Right lobe of liver (tissue), 4 donors: ENCODE results near the gene MPHOSPH9.

ENCODE experiments used
- CTCF ChIP-seq, 4 donors: fragments of 200-600 bp in 3 of 4; fragments of 450-650 bp in 1 of 4; IDR thresholded peaks; one replicate each; pipeline versions ENCODE4 v1.5.1 to v1.8.0; 2016 to 2022; ENCODE audit warnings: antibody characterized with exemption in 4 of 4, mild to moderate bottlenecking in 2 of 4
- POLR2A ChIP-seq: fragments of 450-650 bp; IDR thresholded peaks from one replicate; pipeline ENCODE4 v1.6.1; 2017; ENCODE audit warnings: antibody characterized with exemption, mild to moderate bottlenecking
- donor health status: DM: no; HTN: no; CAD: no.
- donor health status: DM: no; HTN: no; CAD: no.
- donor health status: DM: no; HTN: yes; CAD: no.

DNA sequence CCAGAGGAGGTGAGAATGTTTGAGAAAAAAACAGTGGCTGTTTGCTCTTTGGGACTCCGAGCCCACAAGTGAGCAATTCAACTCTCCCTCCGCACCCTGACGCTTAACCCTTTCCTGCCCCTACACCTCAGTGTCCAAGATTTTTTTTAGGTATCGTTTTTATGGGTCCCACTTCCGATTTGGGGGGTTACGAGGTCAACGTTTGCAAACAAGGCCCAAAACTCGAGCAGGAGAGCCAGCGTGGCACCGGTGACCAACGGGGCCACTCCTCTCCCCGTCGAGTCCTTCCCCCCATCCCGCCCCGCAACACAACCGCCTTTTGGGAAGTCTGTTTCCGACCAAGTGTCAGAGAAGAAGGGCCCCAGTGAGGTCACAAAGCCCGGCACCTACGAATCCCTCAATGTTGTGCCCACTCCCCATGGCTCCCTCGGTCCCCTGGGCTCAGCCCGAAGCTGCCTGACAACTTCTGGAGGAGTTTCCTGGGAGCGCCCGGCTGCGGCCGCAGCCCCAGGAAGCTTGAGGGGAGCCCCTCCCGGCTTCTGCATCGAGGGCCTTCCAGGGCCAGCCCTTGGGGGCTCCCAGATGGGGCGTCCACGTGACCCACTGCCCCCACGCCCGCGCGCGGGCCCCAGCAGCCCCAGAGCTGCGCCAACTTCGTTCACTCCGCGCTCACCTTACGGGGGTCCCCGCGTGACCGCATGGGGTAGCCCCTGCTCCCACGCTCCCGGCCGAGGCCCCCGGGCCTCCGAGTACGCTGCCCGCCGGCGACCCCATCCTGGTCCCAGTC is 37.5 kb upstream of the MPHOSPH9 start:
- TF ChIP-seq CTCF (IDR thresholded peaks at IDR 0.05), result no peak
- TF ChIP-seq POLR2A, result no peak
